A549 treated with AZD2906 at 1 μM for 4 hours (cell line): Measurements from ENCODE around the gene FAM118B. TPM values are rescaled to one million over a fixed set of nuclear protein-coding genes. Genes with fewer than 3 reads are reported as not detected.

Experiments
- total RNA-seq: library from RNA; stranded (reverse); fragments of 200-300 nt; extraction: Qiagen RNA extraction; gene quantifications from 5 replicates; pipeline ENCODE4 v1.2.3, GENCODE V29; 2022

Gene FAM118B
- total RNA-seq = 13.9 to 17.3 TPM (median 14.8 TPM) in 5 replicates

GRCh38 chr11:126211236-126212088 lies at the start of gene FAM118B, which contains the start of gene RPUSD4:
FAM118B (plus strand) TSS chr11:126211782; CDS start chr11:126235002, 23,220 bp downstream.
RPUSD4 (minus strand) TSS chr11:126211650; CDS start chr11:126211638, 12 bp downstream.

GRCh38 chr11:126268708-126269579 lies 57.4 kb downstream of the FAM118B start, which contains the start of the genes FOXRED1 and SRPRA:
FOXRED1 (plus strand) TSS chr11:126269154; CDS start chr11:126269207, 53 bp downstream.
SRPRA (minus strand) TSS chr11:126268895; CDS start chr11:126268804, 91 bp downstream.

GRCh38 chr11:126282736-126283591 lies 71.4 kb downstream of the FAM118B start, which contains the start of gene TIRAP:
TIRAP (plus strand) TSS chr11:126283093; CDS start chr11:126290895, 7,802 bp downstream.

GRCh38 chr11:126303623-126304456 lies 92.3 kb downstream of the FAM118B start, which contains the start of gene DCPS:
DCPS (plus strand) TSS chr11:126304060; CDS start chr11:126304081, 21 bp downstream.

Other genes starting within 250 kb of the FAM118B start
- 1.6 to 2.6 TPM (median 1.9 TPM) in 5 replicates for gene CDON, start 148.9 kb upstream of the FAM118B start, total RNA-seq
- gene RPUSD4, start 132 bp upstream of the FAM118B start, total RNA-seq = 15.9 to 17.4 TPM (median 16.5 TPM) in 5 replicates
- gene SRPRA, start 57.1 kb downstream of the FAM118B start, total RNA-seq = 57.1 to 61.3 TPM (median 58.8 TPM) in 5 replicates
- gene FOXRED1, start 57.4 kb downstream of the FAM118B start, total RNA-seq = 20.7 to 24.9 TPM (median 22.8 TPM) in 5 replicates
- 5.3 to 6.9 TPM (median 6.3 TPM) in 5 replicates for gene TIRAP, start 71.3 kb downstream of the FAM118B start, total RNA-seq
- gene DCPS, start 92.3 kb downstream of the FAM118B start, total RNA-seq = 17.1 to 19.9 TPM (median 18.3 TPM) in 5 replicates
- 30.6 to 32.4 TPM (median 30.7 TPM) in 5 replicates for gene ST3GAL4, start 143.9 kb downstream of the FAM118B start, total RNA-seq